Activated CD4-positive, CD25-positive, alpha-beta regulatory T cell (primary cell): ENCODE measurements around the gene PLSCR3.
A peak's percentile ranks its signal among the peaks of the same experiment; 100 is the strongest.

Experiments
- DNase-seq, 4 experiments: peaks; one replicate each; lab custom pipeline; 2025; lab: John Stamatoyannopoulos, UW

Gene PLSCR3

GRCh38 chr17:7405350-7406234 lies 11.3 kb upstream of the PLSCR3 start:
- DNase-seq, result no peak

- DNase-seq, result peak; percentile 65 to 70 (median 68)
Measured at GRCh38 chr17:7404737-7405349, 10.5 kb upstream of the PLSCR3 start.

DNA sequence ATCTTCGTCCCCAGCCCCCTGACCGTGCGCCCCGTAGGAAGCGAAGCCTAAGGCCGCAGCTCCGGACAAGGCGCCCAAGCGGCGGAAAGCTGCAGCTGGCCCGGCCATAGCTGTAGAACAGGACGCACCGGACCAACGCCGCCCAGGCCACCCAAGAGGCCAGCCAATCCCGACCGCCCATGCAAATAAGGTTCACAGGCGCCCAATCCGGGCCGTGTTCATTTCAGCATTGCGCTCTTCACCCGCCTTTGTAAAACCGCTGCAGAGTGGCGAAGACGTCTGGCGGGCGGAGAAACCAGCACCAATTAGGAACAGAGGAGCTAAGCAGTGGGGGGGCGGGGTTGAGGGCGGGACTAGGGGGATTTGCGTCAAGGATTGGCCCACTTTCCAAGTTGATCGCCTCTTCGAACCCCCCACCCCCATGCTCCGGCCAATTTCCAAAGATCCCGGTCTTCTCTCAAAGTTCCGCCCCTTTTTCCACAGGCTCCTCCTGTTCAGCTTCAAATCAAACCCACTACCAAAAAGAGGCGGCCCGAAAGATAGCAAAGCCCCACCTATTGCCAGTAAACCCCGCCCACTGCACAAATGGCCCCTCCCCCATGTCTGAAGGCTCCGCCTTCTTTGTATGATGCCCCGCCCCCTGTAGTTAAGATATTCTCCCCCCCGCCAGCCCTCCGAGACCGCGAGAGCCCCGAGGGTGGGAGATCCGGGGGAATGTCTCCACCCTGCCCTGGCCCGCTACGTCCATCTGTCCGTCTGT lies 9.8 kb upstream of the PLSCR3 start, which contains the start of gene TMEM256:
Gene TMEM256 (minus strand): TSS at position 121 of the 760 bp plus-strand sequence. CDS start 13 bp downstream, at position 108.
- peak; percentile 87 to 92 (median 88) for DNase-seq

- DNase-seq, result no peak
Measured at GRCh38 chr17:7403727-7403976, 9.3 kb upstream of the PLSCR3 start.

DNA sequence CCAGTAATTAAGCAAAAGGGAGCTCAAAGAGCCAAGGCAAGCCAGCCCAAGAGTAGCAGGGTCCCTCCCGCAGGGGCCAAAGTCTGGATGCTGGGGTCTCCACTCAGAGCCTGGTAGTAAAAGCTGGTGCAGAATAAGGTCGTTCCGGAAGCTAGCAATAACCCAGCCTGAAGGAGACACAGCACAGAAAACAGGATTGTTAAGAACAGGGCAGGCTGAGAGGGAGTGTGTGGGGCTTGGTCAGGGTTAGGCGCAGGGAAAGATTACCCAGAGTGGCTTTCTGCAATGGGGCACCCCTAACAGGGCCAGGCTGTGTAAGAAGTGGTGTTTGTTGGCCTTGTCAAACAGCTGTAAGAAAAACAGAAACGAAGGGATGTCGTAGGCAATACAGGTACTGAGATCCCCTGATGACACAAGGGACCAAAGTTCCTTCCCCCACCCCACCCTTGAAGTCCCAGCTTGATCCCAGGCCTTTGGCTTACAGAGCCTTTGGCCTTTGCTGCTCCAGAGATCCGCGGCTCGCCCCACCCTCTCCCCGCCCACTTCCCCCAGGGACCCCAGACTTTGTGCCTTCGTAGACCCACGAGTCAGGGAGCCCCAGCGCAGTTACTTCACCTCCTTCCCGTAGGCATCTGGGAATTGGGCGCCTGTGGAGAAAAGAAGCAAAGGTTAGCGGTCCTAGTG lies 8.9 kb upstream of the PLSCR3 start:
- no peak for DNase-seq

GRCh38 chr17:7398612-7399011 lies 4.3 kb upstream of the PLSCR3 start:
- no peak for DNase-seq

DNA sequence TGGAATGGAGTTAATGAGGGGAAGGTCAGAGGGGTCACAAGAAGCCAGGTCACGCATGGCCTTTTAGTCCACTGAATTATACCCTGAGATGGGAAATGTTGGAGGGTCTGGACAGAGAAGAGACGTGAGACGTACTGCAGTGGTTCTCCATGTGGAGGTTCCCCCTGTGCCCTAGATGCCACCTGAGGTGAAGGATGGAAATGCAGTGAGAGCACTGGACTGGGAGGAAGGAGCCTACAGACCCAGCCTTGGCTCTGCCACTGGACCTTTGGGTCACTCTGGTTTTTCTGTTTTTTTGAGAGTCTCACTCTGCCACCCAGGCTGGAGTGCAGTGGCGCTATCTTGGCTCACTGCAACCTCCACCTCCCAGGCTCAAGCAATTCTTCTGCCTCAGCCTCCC lies 1.8 kb upstream of the PLSCR3 start:
- DNase-seq, result no peak

DNA sequence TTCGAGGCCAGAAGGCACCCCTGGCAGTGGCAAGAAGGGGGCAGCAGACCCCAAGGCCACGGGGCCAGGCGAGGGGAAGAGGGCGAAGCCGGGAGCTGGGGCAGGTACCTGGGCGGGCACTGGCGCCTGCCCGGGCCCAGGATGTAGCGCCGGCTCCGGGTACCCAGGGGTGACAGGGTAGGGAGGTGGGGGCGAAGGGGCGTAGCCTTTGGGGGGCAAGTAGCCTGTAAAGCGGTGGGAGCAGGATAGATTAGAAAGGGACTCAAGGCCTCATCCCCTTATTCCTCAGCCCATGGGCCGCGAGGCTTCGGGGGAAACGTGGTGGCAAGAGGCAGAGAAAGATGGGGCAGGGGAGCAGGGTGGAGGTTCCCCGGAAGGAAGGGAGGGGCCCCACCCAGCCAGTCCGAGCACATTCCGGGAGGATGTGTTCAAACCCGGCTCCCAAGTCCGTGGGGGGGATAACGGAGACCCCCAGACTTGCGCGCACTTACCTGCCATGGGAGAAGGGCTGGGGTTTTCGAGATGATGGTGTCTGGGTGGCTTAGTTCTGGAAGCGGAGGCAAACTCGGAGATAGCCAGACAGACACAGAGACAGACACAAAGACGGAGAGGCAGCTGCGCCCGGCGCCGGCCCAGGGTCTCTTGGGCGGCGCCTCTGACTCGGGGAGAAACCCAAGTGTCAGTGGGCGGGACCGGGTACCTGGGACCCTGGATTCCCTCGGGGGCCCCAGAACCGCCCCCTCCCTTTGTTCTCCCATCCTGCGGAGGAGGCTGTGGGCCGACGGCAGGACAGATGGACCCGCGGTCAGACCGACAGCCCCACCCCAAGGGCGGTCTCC lies 493 bp downstream of the PLSCR3 start:
- peak in 2 of 4 experiments; percentile 46 to 52 for DNase-seq

DNA sequence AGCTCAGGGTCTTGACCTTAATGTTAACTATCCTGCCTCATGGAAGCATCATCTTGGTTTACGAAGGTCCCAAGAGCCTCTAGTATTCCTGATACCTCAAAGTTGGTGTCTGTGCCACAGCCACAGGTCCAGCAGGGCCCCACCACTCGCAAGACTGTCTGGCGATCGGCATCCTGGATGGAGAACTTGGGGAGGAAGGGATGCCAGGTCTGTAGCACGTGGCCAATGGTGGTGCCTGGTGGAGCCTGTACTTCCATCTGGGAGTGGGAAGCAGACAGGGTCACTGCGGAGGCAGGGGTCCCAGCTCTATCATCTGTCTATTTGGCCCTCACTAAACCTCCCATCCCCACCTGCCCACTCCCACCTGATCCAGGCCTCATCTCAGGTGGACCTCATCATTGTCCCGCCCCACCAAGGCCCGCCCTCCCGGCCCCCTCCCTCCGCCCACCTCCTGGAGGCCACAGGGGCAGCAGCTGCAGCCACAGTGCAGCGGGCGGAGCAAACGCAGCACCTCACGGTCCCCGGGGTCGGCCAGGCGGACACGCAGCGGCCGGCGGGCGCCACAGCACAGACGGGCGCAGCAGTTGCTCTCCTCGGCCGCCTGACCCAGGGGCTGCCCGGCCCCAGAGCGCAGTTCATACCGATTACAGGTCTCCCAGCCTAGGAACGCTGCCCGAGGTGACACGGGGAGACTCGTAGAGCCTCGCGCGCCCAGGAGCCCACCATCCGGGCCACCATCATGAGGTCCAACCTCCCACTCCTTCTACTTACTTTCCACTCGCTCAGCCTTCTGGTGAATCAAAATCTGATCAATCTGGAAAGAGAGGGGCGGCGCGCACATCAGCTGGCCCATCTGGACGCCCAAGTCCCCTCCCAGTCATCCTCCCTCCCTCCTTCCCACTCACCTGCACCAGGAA lies 1.4 kb downstream of the PLSCR3 start:
- no peak for DNase-seq

- no peak for DNase-seq
Measured at GRCh38 chr17:7391307-7391706, 3.0 kb downstream of the PLSCR3 start.

GRCh38 chr17:7389924-7390910 lies 4.1 kb downstream of the PLSCR3 start:
- no peak for DNase-seq

DNA sequence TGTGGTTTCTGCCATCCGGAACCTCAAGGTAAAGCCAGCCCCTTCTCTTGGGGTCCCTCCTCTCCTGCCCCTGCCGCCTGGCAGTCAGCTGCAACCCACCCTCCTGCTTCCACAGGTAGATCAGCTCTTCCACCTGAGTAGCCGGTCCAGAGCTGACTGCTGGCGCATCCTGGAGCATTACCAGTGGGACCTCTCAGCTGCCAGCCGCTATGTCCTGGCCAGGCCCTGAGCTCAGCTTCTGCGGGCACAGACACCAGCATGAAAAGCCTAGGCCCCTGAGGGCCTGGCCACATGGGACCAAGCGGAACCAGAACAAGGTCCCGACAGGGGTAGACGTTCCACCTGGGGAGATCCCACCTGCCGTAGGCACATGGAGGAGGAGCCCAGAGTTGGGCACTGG lies 5.5 kb downstream of the PLSCR3 start:
- no peak for DNase-seq

GRCh38 chr17:7384489-7385081 lies 9.7 kb downstream of the PLSCR3 start:
- DNase-seq, result no peak

DNA sequence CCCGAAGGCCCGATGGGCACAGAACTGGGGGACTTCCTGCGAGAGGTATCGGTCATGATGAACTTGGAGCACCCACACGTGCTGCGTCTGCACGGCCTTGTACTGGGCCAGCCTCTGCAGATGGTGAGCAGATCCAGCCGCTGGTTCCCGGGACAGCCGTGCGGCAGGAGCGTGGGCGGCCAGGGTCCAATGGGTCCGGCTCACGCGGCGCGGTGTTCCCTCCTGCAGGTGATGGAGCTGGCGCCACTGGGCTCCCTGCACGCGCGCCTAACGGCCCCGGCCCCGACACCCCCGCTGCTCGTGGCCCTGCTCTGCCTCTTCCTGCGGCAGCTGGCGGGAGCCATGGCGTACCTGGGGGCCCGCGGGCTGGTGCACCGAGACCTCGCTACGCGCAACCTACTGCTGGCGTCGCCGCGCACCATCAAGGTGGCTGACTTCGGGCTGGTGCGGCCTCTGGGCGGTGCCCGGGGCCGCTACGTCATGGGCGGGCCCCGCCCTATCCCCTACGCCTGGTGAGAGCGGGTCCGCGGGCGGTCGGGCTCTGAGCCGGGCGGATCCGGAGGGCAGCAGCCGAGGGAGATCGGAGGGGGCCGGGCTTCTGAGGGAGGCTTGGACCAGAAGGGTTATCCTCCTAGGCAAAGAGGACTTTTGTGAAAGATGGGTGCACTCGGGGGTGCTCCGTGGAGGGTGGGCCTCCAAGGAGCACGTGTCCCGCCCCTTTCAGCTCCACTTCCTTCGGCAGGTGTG lies 10.4 kb downstream of the PLSCR3 start:
- peak; percentile 44 to 71 (median 57) for DNase-seq

DNA sequence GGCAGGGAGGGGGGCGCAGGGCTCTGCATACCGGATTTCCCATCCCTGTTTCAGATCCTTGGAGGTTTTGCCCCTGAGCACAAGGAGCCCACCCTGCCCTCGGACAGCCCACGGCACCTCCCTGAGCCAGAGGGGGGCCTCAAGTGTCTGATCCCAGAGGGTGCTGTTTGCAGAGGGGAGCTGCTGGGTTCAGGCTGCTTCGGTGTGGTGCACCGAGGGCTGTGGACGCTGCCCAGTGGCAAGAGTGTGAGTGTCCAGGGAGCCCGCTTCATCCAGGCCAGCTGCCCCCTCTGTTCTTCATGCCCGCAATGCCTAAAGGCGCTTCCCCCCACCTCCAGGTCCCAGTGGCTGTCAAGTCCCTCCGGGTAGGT lies 11.0 kb downstream of the PLSCR3 start:
- DNase-seq, result no peak

- DNase-seq, result no peak
Measured at GRCh38 chr17:7382901-7383300, 11.4 kb downstream of the PLSCR3 start.

DNA sequence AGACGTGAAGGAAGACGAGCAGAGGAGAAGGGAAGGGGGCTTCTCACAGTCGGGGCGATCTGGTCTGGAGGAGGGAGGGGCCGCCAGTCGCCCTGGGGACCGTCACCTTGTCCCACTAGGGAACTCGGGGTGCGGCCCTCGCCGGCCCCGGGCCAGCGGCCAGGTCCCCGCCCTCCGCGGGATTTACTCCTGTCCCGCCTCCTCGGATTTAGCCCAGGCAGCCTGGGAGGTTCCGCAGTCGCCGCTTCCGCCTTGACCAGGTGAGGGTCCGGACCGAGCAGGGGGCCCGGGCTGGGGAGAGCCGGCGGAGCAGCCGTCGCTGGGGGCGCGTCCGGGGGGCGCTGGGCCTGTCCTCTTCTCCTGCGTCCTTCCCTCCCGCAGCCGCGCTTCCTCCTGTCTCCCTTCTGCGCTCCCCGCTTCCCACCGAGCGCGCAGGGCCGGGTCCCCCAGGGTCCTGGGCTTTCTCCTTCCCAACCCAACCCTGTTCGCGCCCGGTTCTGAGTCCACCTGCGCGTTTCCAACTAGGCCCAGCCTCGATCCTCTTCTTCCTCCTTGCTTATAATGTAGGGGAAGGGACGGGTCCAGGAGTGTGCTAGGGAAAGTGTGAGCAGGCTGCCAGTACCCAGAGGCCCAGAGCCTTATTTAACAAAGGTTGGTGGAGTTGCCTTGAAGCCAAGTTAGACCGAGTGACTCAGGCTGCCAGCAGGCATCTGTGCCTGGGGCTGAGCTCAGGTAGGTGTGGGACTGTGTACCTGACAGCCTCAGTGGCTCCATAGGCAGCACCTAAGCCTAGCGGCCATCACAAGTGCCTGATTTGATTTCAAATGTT lies 13.3 kb downstream of the PLSCR3 start, which contains the start of gene TNK1:
Gene TNK1 (plus strand): TSS at position 235 of the 829 bp plus-strand sequence. CDS start 1,838 bp downstream, outside the sequence.
- no peak for DNase-seq
